GM18498 (cell line): ENCODE results near the gene TNRC6B.
A peak's percentile ranks its signal among the peaks of the same experiment; 100 is the strongest.
"Not testable (repeated sequence)": the region's sequence is repeated elsewhere in the genome, so short reads cannot be mapped to it uniquely, and the experiment has no call there.

ENCODE experiments used
- ATAC-seq: cut with Tn5 transposase; IDR thresholded peaks from one replicate; pipeline ENCODE4 v1.9.1; 2021; ENCODE audit warnings: mild to moderate bottlenecking, moderate library complexity; ENCODE audit not compliant: unreplicated experiment

Gene TNRC6B

GRCh38 chr22:40177738-40178416, at the start of gene TNRC6B:
Gene TNRC6B, plus strand, starts transcription at chr22:40177925. Its CDS starts 211 bp downstream, at chr22:40178136.
- peak; percentile 84 for ATAC-seq

GRCh38 chr22:40128989-40129388, 48.7 kb upstream of the TNRC6B start:
- peak; percentile 54 for ATAC-seq

- no peak for ATAC-seq
These were observed 40.6 kb upstream of the TNRC6B start for GRCh38 chr22:40137132-40137531.

GRCh38 chr22:40138866-40139265, 38.9 kb upstream of the TNRC6B start:
- ATAC-seq: no peak

GRCh38 chr22:40147388-40148176, 30.1 kb upstream of the TNRC6B start:
- no peak for ATAC-seq

- ATAC-seq: no peak
These were observed 24.5 kb upstream of the TNRC6B start for GRCh38 chr22:40153192-40153591.

- ATAC-seq: no peak
These were observed 24.0 kb upstream of the TNRC6B start for GRCh38 chr22:40153705-40154104.

GRCh38 chr22:40156001-40156516, 21.7 kb upstream of the TNRC6B start:
- ATAC-seq: no peak

GRCh38 chr22:40156682-40157081, 21.0 kb upstream of the TNRC6B start:
- ATAC-seq: not testable (repeated sequence)

- ATAC-seq: no peak
These were observed 20.3 kb upstream of the TNRC6B start for GRCh38 chr22:40157330-40157945.

GRCh38 chr22:40161194-40161593, 16.5 kb upstream of the TNRC6B start:
- ATAC-seq: no peak

- ATAC-seq: not testable (repeated sequence)
These were observed 12.2 kb upstream of the TNRC6B start for GRCh38 chr22:40165537-40165936.

- ATAC-seq: no peak
These were observed 2.0 kb upstream of the TNRC6B start for GRCh38 chr22:40175611-40176244.

- no peak for ATAC-seq
These were observed 596 bp upstream of the TNRC6B start for GRCh38 chr22:40176921-40177737.

GRCh38 chr22:40178417-40179409, 988 bp downstream of the TNRC6B start:
- no peak for ATAC-seq

- no peak for ATAC-seq
These were observed 1.8 kb downstream of the TNRC6B start for GRCh38 chr22:40179526-40179925.

- no peak for ATAC-seq
These were observed 2.7 kb downstream of the TNRC6B start for GRCh38 chr22:40180403-40180802.

- no peak for ATAC-seq
These were observed 3.6 kb downstream of the TNRC6B start for GRCh38 chr22:40181323-40181722.

- no peak for ATAC-seq
These were observed 4.6 kb downstream of the TNRC6B start for GRCh38 chr22:40182231-40182835.
